OCI-LY1 (cell line): ENCODE measurements around the gene KCNT2.

Experiments used
- EZH2 ChIP-seq: fragments of 200-600 bp; sonication (generic), shearing (Covaris generic); IDR thresholded peaks from 2 replicates; pipeline ENCODE4 v1.8.0; 2017; ENCODE audit warnings: borderline replicate concordance, mixed run types, mild to moderate bottlenecking, antibody characterized with exemption, low read length, moderate library complexity, mixed read lengths
- TF ChIP-seq, protein P1 (sequence below): fragments of 200-600 bp; sonication (generic), shearing (Covaris generic); IDR thresholded peaks from 2 replicates; pipeline ENCODE4 v1.5.1; 2017; ENCODE audit warnings: mild to moderate bottlenecking, antibody characterized with exemption, low read length, moderate library complexity, mixed read lengths

DNA sequence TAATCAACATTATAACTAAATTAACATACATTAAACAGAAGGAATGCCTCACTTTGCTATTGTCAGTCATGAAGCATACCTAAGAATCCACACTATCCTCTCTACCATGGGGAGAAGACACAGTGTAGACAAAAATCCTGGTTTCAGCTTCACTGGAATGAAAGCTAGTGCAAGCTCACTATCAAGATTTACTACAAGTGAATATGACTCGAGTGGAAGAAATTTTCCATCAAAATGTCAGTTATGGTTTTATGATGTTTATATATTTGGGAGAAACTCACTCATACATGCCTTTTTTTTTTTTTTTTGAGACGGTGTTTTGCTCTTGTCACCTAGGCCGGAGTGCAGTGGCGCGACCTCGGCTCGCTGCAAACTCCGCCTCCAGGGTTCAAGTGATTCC, 424.3 kb downstream of the KCNT2 start:
- TF ChIP-seq, protein P1, sequence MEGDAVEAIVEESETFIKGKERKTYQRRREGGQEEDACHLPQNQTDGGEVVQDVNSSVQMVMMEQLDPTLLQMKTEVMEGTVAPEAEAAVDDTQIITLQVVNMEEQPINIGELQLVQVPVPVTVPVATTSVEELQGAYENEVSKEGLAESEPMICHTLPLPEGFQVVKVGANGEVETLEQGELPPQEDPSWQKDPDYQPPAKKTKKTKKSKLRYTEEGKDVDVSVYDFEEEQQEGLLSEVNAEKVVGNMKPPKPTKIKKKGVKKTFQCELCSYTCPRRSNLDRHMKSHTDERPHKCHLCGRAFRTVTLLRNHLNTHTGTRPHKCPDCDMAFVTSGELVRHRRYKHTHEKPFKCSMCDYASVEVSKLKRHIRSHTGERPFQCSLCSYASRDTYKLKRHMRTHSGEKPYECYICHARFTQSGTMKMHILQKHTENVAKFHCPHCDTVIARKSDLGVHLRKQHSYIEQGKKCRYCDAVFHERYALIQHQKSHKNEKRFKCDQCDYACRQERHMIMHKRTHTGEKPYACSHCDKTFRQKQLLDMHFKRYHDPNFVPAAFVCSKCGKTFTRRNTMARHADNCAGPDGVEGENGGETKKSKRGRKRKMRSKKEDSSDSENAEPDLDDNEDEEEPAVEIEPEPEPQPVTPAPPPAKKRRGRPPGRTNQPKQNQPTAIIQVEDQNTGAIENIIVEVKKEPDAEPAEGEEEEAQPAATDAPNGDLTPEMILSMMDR: no peak
- TF ChIP-seq EZH2: no peak
